Gastroesophageal sphincter (tissue), 3 donors: ENCODE data around the gene WDR6.

Source experiments
- EP300 ChIP-seq: sonication (generic); formaldehyde crosslinking; IDR thresholded peaks from one replicate; pipeline ENCODE4 v1.6.1; 2017; ENCODE audit warnings: antibody characterized with exemption, mild to moderate bottlenecking
- POLR2A ChIP-seq, 2 donors: fragments of 450-650 bp; IDR thresholded peaks; one replicate each; pipeline ENCODE4 v1.6.1; 2017; ENCODE audit warnings: antibody characterized with exemption in 2 of 2, mild to moderate bottlenecking in 2 of 2, moderate library complexity in 1 of 2
- POLR2AphosphoS5 ChIP-seq: sonication (generic); formaldehyde crosslinking; IDR thresholded peaks from one replicate; pipeline ENCODE4 v1.6.1; 2017; ENCODE audit warnings: antibody characterized with exemption
- TF ChIP-seq, protein P1 (sequence below), 4 experiments: fragments of 200-600 bp in 2 of 4; fragments of 450-650 bp in 2 of 4; sonication (generic) in 1 of 4; IDR thresholded peaks; one replicate each; pipeline ENCODE4 v1.5.1; 2017 to 2019; ENCODE audit warnings: antibody characterized with exemption in 4 of 4, mild to moderate bottlenecking in 2 of 4, moderate library complexity in 2 of 4

DNA sequence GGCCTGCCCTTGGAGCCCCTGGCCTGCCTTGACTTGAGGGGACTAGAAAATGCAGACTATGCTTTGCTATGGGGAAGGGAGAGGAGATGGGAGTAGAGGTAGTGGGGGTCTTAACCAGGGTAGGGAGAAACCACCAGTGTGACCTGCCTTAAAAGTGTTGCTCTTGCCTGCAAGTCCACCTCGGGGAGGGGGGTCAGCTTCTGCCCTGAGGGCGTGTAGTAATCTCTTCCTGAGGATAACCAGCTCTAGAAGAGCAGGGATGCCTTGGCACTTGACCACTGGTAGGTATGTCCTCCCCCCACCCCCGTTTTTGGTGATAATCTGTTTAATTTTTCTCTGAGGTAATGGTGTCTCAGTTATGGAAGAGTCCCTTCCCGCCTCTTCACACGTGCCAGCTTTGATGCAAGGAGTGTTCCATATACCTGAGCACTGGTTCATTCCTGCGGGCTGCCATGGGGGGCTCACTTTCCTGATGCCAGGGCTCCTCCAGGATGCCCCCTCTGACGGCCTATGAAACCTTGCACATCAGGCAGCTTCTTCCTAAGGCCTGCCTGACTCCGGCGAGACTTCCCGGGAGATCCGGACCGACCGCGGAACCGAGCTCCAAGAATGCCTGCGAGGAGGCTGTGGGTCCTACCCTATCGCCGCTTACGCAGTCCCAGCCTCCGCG lies 17.9 kb upstream of the WDR6 start:
- TF ChIP-seq EP300, result no peak
- TF ChIP-seq, protein P1, sequence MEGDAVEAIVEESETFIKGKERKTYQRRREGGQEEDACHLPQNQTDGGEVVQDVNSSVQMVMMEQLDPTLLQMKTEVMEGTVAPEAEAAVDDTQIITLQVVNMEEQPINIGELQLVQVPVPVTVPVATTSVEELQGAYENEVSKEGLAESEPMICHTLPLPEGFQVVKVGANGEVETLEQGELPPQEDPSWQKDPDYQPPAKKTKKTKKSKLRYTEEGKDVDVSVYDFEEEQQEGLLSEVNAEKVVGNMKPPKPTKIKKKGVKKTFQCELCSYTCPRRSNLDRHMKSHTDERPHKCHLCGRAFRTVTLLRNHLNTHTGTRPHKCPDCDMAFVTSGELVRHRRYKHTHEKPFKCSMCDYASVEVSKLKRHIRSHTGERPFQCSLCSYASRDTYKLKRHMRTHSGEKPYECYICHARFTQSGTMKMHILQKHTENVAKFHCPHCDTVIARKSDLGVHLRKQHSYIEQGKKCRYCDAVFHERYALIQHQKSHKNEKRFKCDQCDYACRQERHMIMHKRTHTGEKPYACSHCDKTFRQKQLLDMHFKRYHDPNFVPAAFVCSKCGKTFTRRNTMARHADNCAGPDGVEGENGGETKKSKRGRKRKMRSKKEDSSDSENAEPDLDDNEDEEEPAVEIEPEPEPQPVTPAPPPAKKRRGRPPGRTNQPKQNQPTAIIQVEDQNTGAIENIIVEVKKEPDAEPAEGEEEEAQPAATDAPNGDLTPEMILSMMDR (IDR thresholded peaks at IDR 0.05), result no peak
- no peak for TF ChIP-seq POLR2A (IDR thresholded peaks at IDR 0.05)
- TF ChIP-seq POLR2AphosphoS5, result no peak
